Thoracic aorta (tissue), 2 donors: ENCODE data around the gene ATMIN. TPM values are rescaled to one million over a fixed set of nuclear protein-coding genes. Genes with fewer than 3 reads are reported as not detected.

Experiments used
- ATAC-seq: fragments of 150-250 bp; one replicate; pipeline ENCODE4 v1.8.0; 2017; ENCODE audit warnings: low read depth; ENCODE audit not compliant: insufficient number of reproducible peaks, low FRiP score
- DNase-seq: peaks from one replicate; pipeline ENCODE4 v3.0.0-alpha.2; 2020; ENCODE audit warnings: low spot score
- H3K27ac ChIP-seq, 2 donors: fragments of 200-600 bp; sonication (generic); 1 replicate in 1 of 2; 2 replicates in 1 of 2; pipeline ENCODE4 v1.5.1; 2016; ENCODE audit warnings: mild to moderate bottlenecking in 2 of 2, moderate library complexity in 2 of 2
- H3K27me3 ChIP-seq: fragments of 200-600 bp; sonication (generic); replicated peaks from 2 replicates; pipeline ENCODE4 v1.6.0; 2016; ENCODE audit warnings: mild to moderate bottlenecking; ENCODE audit not compliant: insufficient read depth
- H3K36me3 ChIP-seq: fragments of 200-600 bp; sonication (generic); one replicate; pipeline ENCODE4 v1.5.1; 2016
- H3K4me1 ChIP-seq, 2 donors: fragments of 200-600 bp; sonication (generic); 1 replicate in 1 of 2; 2 replicates in 1 of 2; pipeline versions ENCODE4 v1.5.1 to v1.6.0; 2016; ENCODE audit warnings: low read depth in 2 of 2, mild to moderate bottlenecking in 1 of 2; ENCODE audit not compliant: control insufficient read depth in 1 of 2
- H3K4me3 ChIP-seq: fragments of 200-600 bp; sonication (generic); 2 replicates; pipeline ENCODE4 v1.5.1; 2016; ENCODE audit warnings: mild to moderate bottlenecking
- H3K9me3 ChIP-seq: fragments of 200-600 bp; sonication (generic); 2 replicates; pipeline ENCODE4 v1.5.1; 2016
- CTCF ChIP-seq: fragments of 200-600 bp; sonication (generic); IDR thresholded peaks from one replicate; pipeline ENCODE4 v1.5.1; 2019; ENCODE audit warnings: antibody characterized with exemption
- total RNA-seq, 2 donors: library from RNA; depleted of rRNA; stranded (reverse); fragments of >200 nt; gene quantifications; one replicate each; pipeline versions ENCODE4 v1.1.0 to v1.2.3, GENCODE V29; 2016

The ATMIN gene
- total RNA-seq, 2 donors from 2014 or later = 32.0 to 32.5 TPM

GRCh38 chr16:81095653-81095952 is 60.0 kb downstream of the ATMIN start:
- Histone ChIP-seq H3K4me1 (peaks cover 0 to 4% of the 10 kb centered on the region in 2 donors), H3K4me3 (peak overlapping the region; percentile 75), H3K27me3 (no peaks in the 10 kb centered on the region), H3K36me3 (no peaks in the 10 kb centered on the region), H3K27ac (peak overlapping the region; percentile 57 to 79), H3K9me3 (no peaks in the 10 kb centered on the region)
- no peak for TF ChIP-seq CTCF
- DNase-seq (no peak), ATAC-seq (no peak)

- ATAC-seq = peak; percentile 98
Measured at GRCh38 chr16:81095953-81096714, 60.5 kb downstream of the ATMIN start, which contains the start of gene GCSH. GCSH (minus strand) TSS chr16:81096395; CDS start chr16:81096278, 117 bp downstream.

GRCh38 chr16:81096715-81097208 is 61.1 kb downstream of the ATMIN start:
- H3K36me3 ChIP-seq = no peaks in the 10 kb centered on the region
- peak overlapping the region; percentile 75 for H3K4me3 ChIP-seq
- peak overlapping the region; percentile 64 to 79 for H3K27ac ChIP-seq
- ATAC-seq (no peak), DNase-seq (no peak)
- no peaks in the 10 kb centered on the region for H3K27me3 ChIP-seq
- peaks cover 0 to 4% of the 10 kb centered on the region in 2 donors for H3K4me1 ChIP-seq
- no peak for TF ChIP-seq CTCF
- no peaks in the 10 kb centered on the region for H3K9me3 ChIP-seq

More at GRCh38 chr16:81095953-81096714, 60.5 kb downstream of the ATMIN start, which contains the start of gene GCSH:
- Histone ChIP-seq H3K36me3 (no peaks in the 10 kb centered on the region), H3K27ac (peak within 1 kb of the TSS; percentile 64 to 79), H3K4me3 (peak within 1 kb of the TSS; percentile 75), H3K27me3 (no peaks in the 10 kb centered on the region), H3K9me3 (no peaks in the 10 kb centered on the region), H3K4me1 (peaks cover 0 to 4% of the 10 kb centered on the region in 2 donors)
- DNase-seq = peak; percentile 97
- no peak for TF ChIP-seq CTCF

Other genes starting within 250 kb of the ATMIN start
- gene CDYL2, start 231.2 kb upstream of the ATMIN start, total RNA-seq = 10 to 100 TPM in 1 of 2 donors, 1 to 10 TPM in 1; 4.6 to 20.4 TPM
- gene CMC2, start 29.0 kb upstream of the ATMIN start, total RNA-seq = 10 to 100 TPM; 20.5 to 61.7 TPM
- gene CENPN, start 28.6 kb upstream of the ATMIN start, total RNA-seq = 10 to 100 TPM in 1 of 2 donors, 1 to 10 TPM in 1; 7.8 to 48.1 TPM
- gene C16orf46, start 41.4 kb downstream of the ATMIN start, total RNA-seq = 1 to 10 TPM in 1 of 2 donors, under 1 TPM in 1; 0.54 to 1.3 TPM
- gene GCSH, start 60.6 kb downstream of the ATMIN start, total RNA-seq = 10 to 100 TPM; 10.6 to 13.6 TPM
- not detected for gene BCO1, start 202.8 kb downstream of the ATMIN start, total RNA-seq